Activated CD4-positive, alpha-beta T cell treated with anti-CD3 and anti-CD28 coated beads for 24 hours (primary cell): ENCODE data around the gene RERE.

Experiments used
- DNase-seq, 2 donors: peaks; one replicate each; pipeline ENCODE4 v3.0.0-alpha.2; 2020; ENCODE audit warnings: low read depth in 2 of 2

RERE gene

DNA sequence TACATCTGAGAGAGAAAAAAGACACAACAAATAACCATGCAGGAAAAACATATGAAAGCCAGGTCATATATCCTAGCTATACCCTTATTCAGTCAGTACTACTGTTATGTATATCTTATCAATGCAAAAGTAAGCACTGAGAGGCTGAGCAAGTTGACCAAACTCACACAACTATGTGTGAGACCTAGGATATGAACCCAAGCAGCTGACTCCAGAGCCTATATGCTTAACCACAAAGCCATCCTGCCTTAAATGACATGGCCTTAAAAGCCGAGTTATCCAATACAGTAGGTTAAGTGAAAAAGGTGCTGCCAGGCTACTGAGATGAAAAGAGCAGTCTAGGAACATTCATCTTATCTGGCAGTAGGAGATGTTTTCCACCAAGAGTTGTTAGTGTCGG, 151.6 kb downstream of the RERE start:
- no peak for DNase-seq

DNA sequence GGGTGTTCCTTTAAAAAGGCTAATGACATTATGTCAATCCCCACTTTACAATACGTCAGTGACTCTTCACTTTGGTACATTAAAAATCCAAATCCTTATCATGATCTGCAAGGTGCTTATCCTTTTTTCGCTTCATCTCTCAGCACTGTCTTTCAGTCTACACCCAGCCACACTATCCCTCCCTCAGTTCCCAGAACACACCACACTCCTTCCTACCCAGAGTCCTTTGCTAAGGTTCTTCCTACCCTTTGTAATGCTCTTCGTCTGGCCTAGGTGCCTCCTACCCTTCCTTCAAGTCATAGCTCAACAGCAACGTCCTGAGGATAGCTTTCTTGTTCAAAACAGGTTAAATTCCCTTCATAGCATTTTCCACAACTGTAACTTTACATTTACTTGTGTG, 152.6 kb downstream of the RERE start:
- no peak for DNase-seq

DNA sequence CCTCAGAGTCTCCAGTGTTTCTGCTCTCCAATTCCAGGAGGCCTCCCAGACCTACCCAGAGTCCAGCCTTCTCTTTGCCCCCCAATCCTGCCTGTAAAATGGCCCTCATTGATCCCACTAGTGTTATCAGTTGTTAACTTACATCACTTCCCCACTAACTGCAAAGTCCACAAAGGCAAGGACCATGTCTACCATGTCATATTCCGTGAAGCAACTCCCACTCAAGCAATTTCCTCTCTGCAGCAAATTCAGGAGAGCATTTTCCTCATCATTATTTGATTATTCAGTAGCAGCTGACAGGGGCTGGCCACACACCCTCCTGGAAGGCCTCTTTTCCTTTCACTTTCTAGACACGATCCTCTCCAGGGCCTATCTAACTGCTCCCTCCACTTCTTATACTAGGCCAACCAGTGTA, 153.5 kb downstream of the RERE start:
- no peak for DNase-seq

DNA sequence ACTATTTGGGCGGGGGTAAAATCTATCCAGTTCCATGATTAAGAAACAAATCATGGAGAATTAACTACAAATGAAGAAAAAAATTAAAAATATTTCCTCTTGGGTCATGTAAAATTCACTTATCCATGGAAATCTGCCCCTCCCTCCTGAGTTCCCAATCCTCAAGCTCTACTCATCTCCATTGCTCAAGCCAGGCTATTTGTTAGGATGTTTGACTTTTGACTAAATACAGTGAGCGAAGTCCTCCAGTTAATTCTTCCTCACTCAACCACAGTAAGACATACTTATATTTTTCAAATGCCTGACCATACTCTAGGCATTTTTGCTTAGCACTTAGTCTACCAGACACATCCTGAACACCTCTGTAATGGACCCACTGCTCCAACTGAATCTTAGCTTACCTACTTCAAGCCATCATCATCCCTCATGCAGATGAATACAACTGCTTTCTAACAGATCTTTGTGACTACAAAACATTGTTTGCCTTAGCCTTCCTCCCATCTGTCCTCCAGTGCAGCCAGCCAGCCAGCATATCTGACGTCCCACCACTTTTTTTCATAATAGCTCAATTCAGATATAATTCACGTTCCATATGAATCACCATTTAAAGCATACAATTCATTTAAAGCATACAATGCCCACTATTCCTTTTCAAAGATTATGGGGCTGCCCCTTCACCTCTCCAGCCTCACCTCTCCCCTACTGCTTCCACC, 154.2 kb downstream of the RERE start:
- DNase-seq, result no peak

DNA sequence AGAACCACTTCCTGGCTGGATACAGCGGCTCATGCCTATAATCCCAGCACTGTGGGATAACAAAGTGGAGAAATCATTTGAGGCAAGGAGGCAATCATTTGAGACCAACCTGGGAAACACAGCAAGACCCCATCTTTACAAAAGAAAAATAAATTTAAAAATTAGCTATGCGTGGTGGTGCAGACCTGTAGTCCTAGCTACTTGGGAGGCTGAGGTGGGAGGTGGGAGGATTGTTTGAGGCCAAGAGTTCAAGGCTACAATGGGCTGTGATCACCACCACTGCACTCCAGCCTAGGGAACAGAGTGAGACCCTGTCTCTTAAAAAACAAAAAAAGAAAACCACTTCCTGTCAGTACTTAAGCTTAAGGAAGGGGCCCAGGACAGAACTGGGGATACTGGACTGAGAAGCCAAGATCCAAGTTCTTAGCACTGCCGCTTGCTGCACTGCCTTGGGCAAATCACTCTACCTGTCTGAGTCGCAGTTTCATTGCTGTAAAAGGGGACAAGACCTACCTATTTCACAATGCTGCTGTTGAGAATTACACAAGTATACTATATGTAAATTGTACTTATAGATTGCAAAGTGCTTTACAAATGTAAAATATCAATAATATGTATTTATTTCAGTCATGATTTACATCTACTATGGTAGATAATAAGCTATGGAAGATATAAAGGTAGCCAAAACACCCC, 154.9 kb downstream of the RERE start:
- no peak for DNase-seq

DNA sequence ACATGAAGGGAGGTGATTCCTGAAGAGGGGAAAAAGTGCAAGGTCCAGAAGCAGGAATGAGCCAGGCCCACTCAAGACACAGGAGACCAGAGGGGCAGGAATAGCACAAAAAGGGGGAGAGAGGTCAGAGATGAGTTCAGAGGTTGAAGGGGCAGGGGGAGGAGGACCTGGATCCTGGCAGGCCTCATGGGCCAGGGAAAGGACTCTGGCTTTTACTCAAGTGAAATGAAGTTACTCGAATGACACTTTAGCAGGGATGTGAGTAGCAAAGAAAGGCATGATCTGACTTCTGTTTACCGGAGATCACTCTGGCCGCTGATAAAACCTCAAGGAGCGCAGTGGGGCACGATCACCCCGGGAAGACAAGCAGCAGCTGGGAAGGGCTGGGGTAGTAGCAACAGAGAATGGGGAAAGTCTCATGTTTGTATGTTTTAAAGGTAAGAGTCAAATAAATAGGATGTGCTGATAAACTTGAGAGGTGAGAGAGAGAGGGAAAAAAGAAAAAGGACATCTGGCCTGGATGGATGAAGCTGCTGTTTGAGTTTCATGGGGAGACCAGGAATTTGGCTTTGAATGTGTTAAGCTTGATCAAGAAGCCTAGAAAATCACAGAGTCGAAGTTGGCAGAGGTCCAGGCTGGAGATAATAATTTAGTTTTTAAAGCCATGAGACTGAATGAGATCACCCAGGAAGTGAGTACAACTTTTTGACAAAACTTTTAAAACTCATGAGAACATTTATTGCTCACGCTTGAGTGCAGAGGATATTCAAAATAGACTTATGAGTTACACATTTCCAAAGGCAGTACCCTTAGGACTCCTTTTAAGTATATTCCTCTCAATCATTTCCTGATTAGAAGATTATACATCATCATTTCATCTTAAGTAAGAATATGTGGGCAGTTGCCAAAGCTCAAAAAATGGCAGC, 156.0 kb downstream of the RERE start:
- peak; percentile 30 to 34 for DNase-seq

DNA sequence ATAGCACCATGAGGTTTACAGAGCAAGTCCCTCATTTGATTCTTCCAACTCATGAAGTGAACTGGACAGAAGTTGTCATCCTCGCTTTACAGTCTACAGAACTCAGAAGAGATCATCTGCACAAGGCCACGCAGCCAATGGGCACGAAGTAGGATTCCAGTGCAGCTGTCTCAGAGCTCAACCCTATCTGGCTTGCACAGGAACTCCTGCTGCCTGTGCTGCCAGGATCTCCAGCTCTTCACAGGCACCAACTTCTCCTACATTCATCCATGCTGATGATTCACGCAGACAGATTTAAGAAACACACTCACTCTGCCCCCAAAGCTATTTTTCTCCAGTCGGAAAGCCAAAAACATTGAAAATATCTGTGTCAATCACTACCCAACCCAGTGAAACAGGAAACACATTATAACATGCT, 157.0 kb downstream of the RERE start:
- DNase-seq, result no peak

DNA sequence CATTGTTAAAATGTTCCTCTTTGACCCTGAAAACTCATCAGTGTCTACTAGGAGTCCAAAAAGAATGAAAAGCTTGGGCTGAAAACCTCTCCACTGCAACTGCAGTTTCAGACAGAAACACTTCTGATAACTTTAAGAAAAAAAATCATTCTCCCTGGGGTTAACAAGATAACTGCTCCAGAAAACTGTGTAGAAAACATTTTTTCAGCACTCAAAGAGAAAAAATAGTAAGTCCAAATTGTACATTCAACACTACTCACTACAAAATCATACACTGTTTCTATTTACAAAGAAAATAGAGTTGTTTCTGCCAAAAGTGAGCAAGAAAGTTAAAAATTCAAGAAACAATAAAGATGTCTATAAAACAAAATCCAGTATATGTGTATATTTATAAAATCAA, 157.8 kb downstream of the RERE start:
- no peak for DNase-seq

DNA sequence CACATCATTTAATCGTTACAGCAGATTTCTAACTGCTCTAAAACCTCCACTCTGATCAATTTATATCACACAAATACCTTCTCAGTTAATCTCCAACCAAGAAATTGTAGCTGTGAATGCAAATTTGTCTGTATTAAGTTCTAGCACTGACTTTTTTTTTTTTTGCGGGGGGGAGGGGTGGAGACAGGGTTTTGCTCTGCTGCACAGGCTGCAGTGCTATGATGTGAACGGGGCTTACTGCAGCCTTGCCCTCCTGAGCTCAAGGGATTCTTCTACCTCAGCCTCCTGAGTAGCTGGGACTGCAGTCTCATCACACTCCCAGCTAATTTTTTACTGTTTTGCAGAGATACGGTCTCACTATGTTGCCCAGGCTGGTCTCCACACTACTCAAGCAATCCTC, 163.6 kb downstream of the RERE start:
- no peak for DNase-seq

DNA sequence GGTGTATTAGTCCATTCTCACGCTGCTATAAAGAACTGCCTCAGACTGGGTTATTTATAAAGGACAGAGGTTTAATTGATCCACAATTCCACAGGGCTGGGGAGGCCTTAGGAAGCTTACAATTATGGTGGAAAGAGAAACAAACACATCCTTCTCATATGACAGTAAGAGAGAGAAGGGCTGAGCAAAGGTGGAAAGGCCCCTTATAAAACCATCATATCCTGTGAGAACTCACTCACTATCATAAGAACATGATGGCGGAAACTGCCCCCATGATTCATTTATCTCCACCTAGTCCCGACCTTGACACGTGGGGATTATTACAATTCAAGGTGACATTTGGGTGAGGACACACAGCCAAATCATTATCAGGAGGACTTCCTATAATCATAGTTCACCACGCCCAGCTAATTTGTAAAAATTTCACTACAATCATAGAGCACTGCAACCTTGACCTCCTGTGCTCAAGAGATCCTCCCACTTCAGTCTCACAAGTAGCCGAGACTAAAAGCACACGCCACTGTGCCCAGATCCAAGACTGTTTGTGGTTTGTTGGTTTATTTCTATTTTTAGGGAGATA, 164.9 kb downstream of the RERE start:
- no peak for DNase-seq

DNA sequence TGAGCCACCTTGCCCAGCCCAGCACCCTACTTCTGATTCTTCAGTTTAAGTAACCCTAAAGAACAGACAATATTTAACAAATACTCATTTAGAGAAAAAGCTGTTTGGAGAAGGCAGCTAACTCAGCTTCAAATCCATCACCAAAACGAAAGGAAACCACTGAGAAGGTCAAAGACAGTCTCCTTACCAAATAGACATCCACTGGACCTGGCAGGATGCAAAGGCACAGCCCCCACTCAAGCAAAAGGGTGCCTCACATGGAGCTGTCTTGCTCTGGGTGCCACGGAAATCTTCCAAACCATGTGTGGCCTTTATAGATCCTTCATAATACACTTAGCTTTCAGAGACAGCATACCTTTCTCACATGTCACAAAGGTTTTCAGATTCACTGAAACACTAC, 165.5 kb downstream of the RERE start:
- no peak for DNase-seq

DNA sequence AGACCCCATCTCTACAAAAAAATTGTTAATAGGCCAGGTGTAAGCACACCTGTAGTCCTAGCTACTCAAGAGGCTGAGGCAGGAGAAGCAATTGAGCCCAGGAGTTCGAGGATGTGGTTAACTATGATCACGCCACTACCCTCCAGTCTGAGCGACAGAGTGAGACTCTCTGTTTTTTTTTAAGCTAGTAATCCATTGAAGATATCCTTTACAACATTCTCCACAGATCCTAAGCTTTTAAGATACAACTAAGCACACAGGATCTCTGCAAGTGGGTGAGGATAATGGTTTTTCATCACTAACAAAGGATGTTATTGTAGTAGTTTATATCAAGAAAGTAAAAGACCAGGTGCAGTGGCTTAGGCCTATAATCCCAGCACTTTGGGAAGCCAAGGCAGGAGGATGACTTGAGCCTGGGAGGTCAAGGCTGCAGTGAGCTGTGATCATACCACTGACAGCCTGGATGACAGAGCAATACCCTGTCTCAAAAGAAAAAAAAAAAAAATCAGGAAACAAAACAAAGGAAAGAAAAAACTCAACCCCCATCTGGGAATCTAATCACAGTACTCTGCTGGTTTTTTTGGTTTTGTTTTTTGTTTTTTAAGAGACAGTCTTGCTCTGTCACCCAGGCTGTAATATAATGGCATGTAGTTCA, 166.1 kb downstream of the RERE start:
- DNase-seq, result no peak

DNA sequence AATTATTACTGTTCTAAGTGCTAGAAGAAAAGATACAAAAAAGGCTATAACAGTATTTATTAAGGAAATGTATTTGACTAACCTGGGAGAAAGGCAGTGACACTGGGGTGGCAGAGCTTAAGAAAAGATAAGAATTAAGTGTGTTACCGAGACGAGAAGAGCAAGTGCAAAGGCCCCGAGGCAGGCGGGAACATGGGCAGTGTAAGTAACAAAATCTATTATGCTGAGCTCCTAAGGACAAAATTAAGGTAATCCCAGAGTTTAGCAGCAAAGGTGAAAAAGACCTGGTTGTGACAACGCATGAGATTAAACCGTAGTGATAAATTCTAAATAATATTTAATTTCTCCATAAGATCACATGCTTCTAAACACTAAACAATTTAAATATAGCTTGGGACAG, 167.6 kb downstream of the RERE start:
- DNase-seq, result no peak

DNA sequence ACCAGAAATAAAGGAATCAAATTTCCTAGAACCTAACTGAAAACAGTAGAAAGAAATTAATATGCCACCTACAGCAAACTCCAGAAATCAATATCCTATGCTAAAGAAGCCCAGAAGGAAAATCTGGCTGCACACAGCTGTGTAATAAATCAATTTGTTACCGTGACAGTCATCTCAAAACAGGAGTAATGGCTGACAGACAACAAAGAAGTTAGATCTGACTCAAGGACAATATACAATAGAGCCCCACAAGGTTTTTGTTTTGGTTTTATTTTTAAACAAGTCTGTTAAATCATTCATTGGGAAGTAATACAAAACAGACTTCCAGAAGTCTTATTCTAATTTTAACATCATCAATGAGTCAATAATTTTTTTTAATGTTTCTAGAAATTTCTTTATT, 168.4 kb downstream of the RERE start:
- DNase-seq, result no peak

DNA sequence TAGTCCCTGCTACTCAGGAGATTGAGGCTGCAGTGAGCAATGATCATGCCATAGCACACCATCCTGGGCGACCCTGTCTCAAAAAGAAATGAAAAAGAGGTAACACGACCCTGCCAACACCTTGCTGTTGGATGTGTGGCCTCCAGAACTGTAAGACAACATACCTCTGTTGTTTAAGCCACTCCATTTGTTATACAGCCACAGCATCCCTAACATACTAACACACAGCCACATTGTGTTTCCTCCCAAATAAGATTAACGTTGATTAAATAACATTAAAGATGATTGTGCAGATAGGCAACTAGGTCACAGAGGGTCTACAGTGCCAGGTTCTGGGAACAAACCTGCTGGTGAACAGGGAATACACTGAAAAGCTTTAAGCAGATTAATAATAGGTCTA, 170.4 kb downstream of the RERE start:
- DNase-seq, result no peak

DNA sequence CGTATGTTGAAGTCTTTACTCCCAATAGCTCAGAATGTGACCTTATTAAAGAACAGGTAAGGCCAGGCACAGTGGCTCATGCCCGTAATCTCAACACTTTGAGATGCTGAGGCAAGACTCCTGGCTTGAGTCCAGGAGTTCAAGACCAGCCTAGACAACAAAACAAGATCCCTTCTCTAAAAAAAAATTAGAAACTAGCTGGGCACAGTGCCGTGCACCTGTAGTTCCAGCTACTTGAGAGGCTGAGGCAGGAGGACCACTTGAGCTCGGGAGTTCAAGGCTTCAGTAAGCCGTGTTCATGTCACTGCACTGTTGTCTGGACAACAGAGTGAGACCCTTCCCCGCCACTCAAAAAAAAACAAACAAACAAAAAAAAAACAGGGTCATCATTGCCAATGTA, 171.3 kb downstream of the RERE start:
- no peak for DNase-seq

DNA sequence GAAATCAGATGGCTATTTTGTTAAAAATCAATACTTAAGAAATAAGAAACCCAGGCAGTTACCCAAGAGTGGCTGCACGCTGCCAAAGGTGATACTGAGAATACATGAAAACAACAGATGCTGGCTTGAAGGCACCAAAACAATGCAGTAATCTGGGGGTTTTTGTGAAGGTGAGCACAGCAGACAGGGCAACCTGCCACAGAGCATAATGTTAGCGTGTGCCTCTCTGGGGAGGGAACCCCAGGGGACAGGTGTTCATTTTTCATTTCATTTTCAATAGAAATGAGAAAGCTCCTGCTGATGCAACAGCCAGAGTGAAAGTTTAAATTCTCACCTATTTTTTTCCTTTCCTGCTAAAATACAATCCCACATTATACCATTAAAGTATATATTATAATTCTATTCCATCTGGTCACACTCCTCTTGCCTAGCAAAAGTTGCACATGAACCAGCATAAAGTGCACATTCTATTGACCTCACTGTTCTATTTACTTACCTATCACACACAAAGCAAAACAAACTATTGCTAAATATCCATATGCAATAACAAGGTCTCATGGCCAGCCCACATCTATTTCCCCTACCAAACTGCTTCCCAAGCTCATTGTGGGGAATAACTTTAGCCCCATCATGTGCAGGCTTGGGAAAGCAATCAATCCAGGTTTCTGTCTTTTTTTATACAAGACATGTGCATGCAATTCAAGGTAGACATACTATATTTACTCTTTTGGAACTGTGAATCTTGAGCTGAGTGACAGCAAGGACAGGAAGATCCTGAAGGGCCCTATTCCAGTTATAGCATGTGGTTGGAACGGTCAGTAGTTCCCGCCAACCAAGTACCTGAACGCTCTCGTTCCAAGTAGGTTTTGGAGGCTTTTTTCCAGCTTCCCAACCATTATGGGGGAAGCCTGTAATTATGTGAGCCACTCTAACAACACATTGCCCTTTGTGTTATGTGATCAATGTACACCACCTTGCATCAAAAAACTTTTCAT, 173.6 kb downstream of the RERE start:
- no peak for DNase-seq

DNA sequence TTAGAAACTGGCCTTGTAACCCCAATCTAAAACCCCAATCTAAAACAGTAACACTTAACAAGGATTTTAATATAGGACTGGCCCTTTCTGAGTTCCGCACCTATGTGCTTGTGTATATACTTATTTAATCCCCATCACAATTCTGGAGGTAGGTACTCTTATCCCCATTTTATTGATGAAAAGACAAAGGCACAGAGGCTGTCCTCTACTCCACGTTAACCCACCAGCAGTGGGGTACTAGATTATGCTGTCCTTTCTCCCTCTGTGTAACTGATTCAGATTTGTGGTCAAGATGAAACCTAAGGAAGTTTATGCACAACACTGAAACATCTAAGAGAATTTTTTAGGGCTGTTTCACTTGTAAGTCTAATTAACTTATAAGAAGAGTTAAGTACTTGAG, 175.3 kb downstream of the RERE start:
- no peak for DNase-seq

DNA sequence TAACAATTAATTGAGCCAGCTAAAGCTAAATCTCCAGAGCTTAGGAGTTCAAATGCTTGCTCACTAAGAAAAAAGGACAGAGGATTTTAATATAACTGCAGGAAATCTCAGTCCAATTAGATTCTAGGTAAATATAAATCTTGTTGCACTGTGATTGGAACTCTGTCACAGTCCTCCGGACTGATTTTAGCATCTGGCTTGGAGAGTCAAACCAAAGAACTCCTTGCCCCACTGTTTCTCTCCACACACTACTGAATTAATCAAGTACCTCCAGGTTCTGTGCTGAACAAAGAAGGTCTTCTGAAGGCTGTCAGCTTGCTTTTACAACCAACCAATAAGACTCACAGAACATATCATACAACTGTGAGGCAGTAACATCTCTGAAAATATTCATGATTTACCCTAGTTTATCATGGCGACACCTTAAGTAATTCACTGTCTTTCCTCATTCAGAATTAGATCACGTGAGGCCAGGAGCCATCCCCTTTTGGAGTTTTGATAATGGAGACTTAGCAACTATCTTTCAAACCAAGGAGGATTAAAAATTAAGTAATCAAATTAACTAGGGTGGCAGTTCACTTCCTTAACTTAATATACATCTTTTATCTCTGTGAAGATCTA, 176.0 kb downstream of the RERE start:
- no peak for DNase-seq

DNA sequence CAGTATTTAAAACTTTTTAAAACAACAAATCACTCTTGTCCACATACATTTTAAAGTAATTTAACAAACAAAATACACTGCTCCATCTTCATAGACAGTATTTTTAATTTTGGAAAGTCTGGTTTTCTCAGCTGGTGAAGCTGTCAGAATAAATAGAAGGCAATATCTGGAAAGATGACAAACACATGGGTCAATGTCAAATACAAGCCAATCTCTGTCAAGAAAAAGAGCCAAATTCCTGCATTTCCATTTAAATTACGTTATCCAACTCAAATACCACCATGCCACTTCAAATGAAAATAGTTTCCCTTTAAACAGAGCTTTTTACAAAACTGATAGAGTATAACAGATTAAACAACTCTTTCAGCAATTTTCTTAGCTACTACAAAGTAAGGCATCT, 176.5 kb downstream of the RERE start:
- DNase-seq, result no peak
